HEK293T (cell line): ENCODE measurements around the gene MGAT5B.

Experiments
- ARNT ChIP-seq: fragments of 450-650 bp; IDR thresholded peaks from 2 replicates; pipeline ENCODE4 v1.6.1; 2017; ENCODE audit warnings: mild to moderate bottlenecking
- FOXA1 ChIP-seq: fragments of 450-650 bp; IDR thresholded peaks from 2 replicates; pipeline ENCODE4 v1.6.1; 2016; ENCODE audit warnings: mild to moderate bottlenecking
- FOXM1 ChIP-seq: fragments of 450-650 bp; IDR thresholded peaks from 2 replicates; pipeline ENCODE4 v1.6.1; 2017; ENCODE audit warnings: mild to moderate bottlenecking, borderline replicate concordance
- L3MBTL2 ChIP-seq: fragments of 450-650 bp; conservative IDR thresholded peaks from 2 replicates; pipeline ENCODE4 v1.6.1; 2016; ENCODE audit warnings: mild to moderate bottlenecking
- LEF1 ChIP-seq: fragments of 450-650 bp; IDR thresholded peaks from 2 replicates; pipeline ENCODE4 v1.6.1; 2017; ENCODE audit warnings: mild to moderate bottlenecking, borderline replicate concordance
- PKNOX1 ChIP-seq: fragments of 450-650 bp; IDR thresholded peaks from 2 replicates; pipeline ENCODE4 v1.6.1; 2016
- SP1 ChIP-seq: fragments of 450-650 bp; IDR thresholded peaks from 2 replicates; pipeline ENCODE4 v1.6.1; 2017
- SUZ12 ChIP-seq: fragments of 450-650 bp; IDR thresholded peaks from 2 replicates; pipeline ENCODE4 v1.6.1; 2016; ENCODE audit warnings: mild to moderate bottlenecking
- TARDBP ChIP-seq: fragments of 450-650 bp; IDR thresholded peaks from 2 replicates; pipeline ENCODE4 v1.6.1; 2016
- ZNF384 ChIP-seq: fragments of 450-650 bp; IDR thresholded peaks from 2 replicates; pipeline ENCODE4 v1.6.1; 2016

GRCh38 chr17:76992891-76993290, 124.7 kb downstream of the MGAT5B start:
- TF ChIP-seq LEF1 = no peak
- TF ChIP-seq L3MBTL2 = no peak
- no peak for TF ChIP-seq FOXM1
- TF ChIP-seq ARNT = no peak
- TF ChIP-seq FOXA1 = no peak
- TF ChIP-seq SP1 = no peak
- TF ChIP-seq PKNOX1 = no peak
- no peak for TF ChIP-seq SUZ12
- no peak for TF ChIP-seq TARDBP
- no peak for TF ChIP-seq ZNF384
